Measurements from ENCODE around the gene URB1. TPM values are rescaled to one million over a fixed set of nuclear protein-coding genes. Genes with fewer than 3 reads are reported as not detected.

The URB1 gene
- total RNA-seq, 1 experiment from 2014 or later = 18.1 TPM

DNA sequence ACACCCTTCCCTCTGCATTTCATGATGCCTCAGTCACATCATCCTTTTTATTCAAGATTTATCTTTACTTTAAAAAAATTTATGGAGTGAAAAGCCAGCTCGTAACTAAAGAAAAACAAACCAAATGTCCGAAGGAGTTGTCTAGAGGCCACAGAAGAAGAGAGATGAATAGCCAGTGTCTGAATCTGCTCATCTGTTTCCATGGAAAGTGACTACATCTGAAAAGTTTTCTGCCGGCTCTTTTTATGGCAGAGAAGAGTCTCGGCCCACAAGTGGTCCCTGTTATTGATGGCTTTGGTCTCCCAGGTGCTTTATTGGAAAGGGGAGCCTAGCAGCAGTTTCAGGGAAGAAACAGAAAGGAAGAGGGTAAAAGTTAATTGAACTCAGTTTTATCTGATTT, 25.3 kb upstream of the URB1 start:
- Histone ChIP-seq H3K27ac (ENCODE audit: low read length) (no peak overlapping the region), H3K9me3 (ENCODE audit: control insufficient read depth, insufficient read depth, low read depth, low read length) (no peaks in the 10 kb centered on the region), H3K27me3 (ENCODE audit: control insufficient read depth, insufficient read depth, low read length) (peaks cover 2% of the 10 kb centered on the region; the same call in 1 of the 2 replicates), H3K4me3 (ENCODE audit: low read depth in 2 of 2, low read length in 2 of 2) (no peak overlapping the region), H3K4me1 (ENCODE audit: control insufficient read depth, insufficient read depth, low read length) (peaks cover 4% of the 10 kb centered on the region; the same call in 1 of the 2 replicates), H3K36me3 (ENCODE audit: control insufficient read depth, insufficient read depth, low read length) (no peaks in the 10 kb centered on the region)
- no TSS peak for BruUV-seq (replicated peaks)
- no peak for DNase-seq (ENCODE audit: low read depth, low spot score)
- POLR2A ChIA-PET = no interaction called here
- CTCF ChIA-PET = no interaction called here
- intact Hi-C loops (cut with micrococcal nuclease; ENCODE audit: unreplicated experiment) = no loop called here
- TF ChIP-seq CTCF (IDR thresholded peaks at IDR 0.05) = no peak
- TF ChIP-seq POLR2AphosphoS5 (IDR thresholded peaks at IDR 0.05; ENCODE audit: low read depth, low read length) = no peak
- TF ChIP-seq, protein P1, sequence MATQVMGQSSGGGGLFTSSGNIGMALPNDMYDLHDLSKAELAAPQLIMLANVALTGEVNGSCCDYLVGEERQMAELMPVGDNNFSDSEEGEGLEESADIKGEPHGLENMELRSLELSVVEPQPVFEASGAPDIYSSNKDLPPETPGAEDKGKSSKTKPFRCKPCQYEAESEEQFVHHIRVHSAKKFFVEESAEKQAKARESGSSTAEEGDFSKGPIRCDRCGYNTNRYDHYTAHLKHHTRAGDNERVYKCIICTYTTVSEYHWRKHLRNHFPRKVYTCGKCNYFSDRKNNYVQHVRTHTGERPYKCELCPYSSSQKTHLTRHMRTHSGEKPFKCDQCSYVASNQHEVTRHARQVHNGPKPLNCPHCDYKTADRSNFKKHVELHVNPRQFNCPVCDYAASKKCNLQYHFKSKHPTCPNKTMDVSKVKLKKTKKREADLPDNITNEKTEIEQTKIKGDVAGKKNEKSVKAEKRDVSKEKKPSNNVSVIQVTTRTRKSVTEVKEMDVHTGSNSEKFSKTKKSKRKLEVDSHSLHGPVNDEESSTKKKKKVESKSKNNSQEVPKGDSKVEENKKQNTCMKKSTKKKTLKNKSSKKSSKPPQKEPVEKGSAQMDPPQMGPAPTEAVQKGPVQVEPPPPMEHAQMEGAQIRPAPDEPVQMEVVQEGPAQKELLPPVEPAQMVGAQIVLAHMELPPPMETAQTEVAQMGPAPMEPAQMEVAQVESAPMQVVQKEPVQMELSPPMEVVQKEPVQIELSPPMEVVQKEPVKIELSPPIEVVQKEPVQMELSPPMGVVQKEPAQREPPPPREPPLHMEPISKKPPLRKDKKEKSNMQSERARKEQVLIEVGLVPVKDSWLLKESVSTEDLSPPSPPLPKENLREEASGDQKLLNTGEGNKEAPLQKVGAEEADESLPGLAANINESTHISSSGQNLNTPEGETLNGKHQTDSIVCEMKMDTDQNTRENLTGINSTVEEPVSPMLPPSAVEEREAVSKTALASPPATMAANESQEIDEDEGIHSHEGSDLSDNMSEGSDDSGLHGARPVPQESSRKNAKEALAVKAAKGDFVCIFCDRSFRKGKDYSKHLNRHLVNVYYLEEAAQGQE (IDR thresholded peaks at IDR 0.05; ENCODE audit: insufficient read depth in 1 of 2, low read depth in 2 of 2, low read length in 1 of 2) = no peak
- no peak for TF ChIP-seq SIN3A (IDR thresholded peaks at IDR 0.05; ENCODE audit: borderline replicate concordance, insufficient read depth, low read depth, low read length)
- no peak for TF ChIP-seq TCF7L2 (IDR thresholded peaks at IDR 0.05; ENCODE audit: low read depth, low read length)
- in situ Hi-C loops (cut with HindIII; ENCODE audit: low pct_unique_long_range_greater_than_20kb, low sequenced_read_pairs) = no loop called here
- no peak for ATAC-seq

- Histone ChIP-seq H3K9me3 (ENCODE audit: control insufficient read depth, insufficient read depth, low read depth, low read length) (no peaks in the 10 kb centered on the region), H3K4me3 (ENCODE audit: low read depth in 2 of 2, low read length in 2 of 2) (peak overlapping the region in 1 of 2 experiments; percentile 14; a peak in 2 of 4 replicates), H3K27me3 (ENCODE audit: control insufficient read depth, insufficient read depth, low read length) (peaks cover 2% of the 10 kb centered on the region; the same call in 1 of the 2 replicates), H3K36me3 (ENCODE audit: control insufficient read depth, insufficient read depth, low read length) (no peaks in the 10 kb centered on the region), H3K4me1 (ENCODE audit: control insufficient read depth, insufficient read depth, low read length) (peaks cover 4% of the 10 kb centered on the region; the same call in 1 of the 2 replicates), H3K27ac (ENCODE audit: low read length) (no peak overlapping the region; the same call in 1 of the 2 replicates)
- TF ChIP-seq POLR2AphosphoS5 (IDR thresholded peaks at IDR 0.05; ENCODE audit: low read depth, low read length) (no peak), TCF7L2 (IDR thresholded peaks at IDR 0.05; ENCODE audit: low read depth, low read length) (no peak), SIN3A (IDR thresholded peaks at IDR 0.05; ENCODE audit: borderline replicate concordance, insufficient read depth, low read depth, low read length) (no peak), CTCF (IDR thresholded peaks at IDR 0.05) (no peak)
- TF ChIP-seq, protein P1 (IDR thresholded peaks at IDR 0.05; ENCODE audit: insufficient read depth in 1 of 2, low read depth in 2 of 2, low read length in 1 of 2) = no peak
- in situ Hi-C loops (cut with HindIII; ENCODE audit: low pct_unique_long_range_greater_than_20kb, low sequenced_read_pairs) = no loop called here
- intact Hi-C loops (cut with micrococcal nuclease; ENCODE audit: unreplicated experiment) = no loop called here
- POLR2A ChIA-PET = no interaction called here
- CTCF ChIA-PET = interaction anchor here (0.7 kb wide), 1 partner anchor 185 kb away, joined by 7 read pairs; no protein-coding TSS in a partner anchor
- ATAC-seq (no peak), DNase-seq (ENCODE audit: low read depth, low spot score) (no peak)
- no TSS peak for BruUV-seq (replicated peaks)
Measured at GRCh38 chr21:32415451-32416398, 22.9 kb upstream of the URB1 start.
